NB4 (cell line): Measurements from ENCODE around the gene PDLIM5.

Experiments
- DNase-seq: peaks from one replicate; pipeline ENCODE4 v3.0.0; 2010; ENCODE audit warnings: low read depth
- H3K4me3 ChIP-seq: one replicate; pipeline ENCODE4 v1.5.1; 2011; ENCODE audit warnings: mild to moderate bottlenecking, low read depth, low read length, moderate library complexity
- MYC ChIP-seq: IDR thresholded peaks from 2 replicates; pipeline ENCODE4 v1.6.1; 2011; ENCODE audit warnings: low read depth, low read length
- POLR2A ChIP-seq: IDR thresholded peaks from 2 replicates; pipeline ENCODE4 v1.6.1; 2011; ENCODE audit warnings: mild to moderate bottlenecking; ENCODE audit not compliant: insufficient read length; ENCODE audit errors: extremely low read depth
- TF ChIP-seq, protein P1 (sequence below): IDR thresholded peaks from one replicate; pipeline ENCODE4 v1.5.1; 2012; ENCODE audit warnings: low read depth, low read length
- TF ChIP-seq, protein P2 (sequence below): IDR thresholded peaks from 2 replicates; pipeline ENCODE4 v1.6.1; 2011; ENCODE audit warnings: low read depth, low read length

PDLIM5 gene

DNA sequence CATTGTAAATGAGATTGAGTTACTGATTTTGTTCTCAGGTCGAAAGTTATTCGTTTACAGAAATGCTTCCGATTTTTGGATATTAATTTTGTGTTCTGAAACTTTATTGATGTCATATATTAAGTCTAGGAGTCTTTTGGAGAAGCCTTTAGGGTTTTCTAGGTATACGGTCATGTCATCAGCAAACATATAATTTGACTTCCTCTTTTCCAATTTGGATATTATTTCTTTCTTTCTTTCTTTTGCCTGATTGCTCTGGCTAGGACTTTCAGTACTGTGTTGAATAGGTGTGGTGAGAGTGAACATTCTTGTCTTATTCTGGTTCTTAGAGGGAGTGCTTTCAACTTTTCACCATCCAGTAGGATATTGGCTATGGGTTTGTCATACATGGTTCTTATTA lies 35.4 kb upstream of the PDLIM5 start:
- TF ChIP-seq, protein P1, sequence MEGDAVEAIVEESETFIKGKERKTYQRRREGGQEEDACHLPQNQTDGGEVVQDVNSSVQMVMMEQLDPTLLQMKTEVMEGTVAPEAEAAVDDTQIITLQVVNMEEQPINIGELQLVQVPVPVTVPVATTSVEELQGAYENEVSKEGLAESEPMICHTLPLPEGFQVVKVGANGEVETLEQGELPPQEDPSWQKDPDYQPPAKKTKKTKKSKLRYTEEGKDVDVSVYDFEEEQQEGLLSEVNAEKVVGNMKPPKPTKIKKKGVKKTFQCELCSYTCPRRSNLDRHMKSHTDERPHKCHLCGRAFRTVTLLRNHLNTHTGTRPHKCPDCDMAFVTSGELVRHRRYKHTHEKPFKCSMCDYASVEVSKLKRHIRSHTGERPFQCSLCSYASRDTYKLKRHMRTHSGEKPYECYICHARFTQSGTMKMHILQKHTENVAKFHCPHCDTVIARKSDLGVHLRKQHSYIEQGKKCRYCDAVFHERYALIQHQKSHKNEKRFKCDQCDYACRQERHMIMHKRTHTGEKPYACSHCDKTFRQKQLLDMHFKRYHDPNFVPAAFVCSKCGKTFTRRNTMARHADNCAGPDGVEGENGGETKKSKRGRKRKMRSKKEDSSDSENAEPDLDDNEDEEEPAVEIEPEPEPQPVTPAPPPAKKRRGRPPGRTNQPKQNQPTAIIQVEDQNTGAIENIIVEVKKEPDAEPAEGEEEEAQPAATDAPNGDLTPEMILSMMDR: no peak
- no peak for TF ChIP-seq MYC
- no peak for TF ChIP-seq POLR2A
- TF ChIP-seq, protein P2, sequence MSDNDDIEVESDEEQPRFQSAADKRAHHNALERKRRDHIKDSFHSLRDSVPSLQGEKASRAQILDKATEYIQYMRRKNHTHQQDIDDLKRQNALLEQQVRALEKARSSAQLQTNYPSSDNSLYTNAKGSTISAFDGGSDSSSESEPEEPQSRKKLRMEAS: no peak
- H3K4me3 ChIP-seq: no peak overlapping the region
- DNase-seq: no peak

DNA sequence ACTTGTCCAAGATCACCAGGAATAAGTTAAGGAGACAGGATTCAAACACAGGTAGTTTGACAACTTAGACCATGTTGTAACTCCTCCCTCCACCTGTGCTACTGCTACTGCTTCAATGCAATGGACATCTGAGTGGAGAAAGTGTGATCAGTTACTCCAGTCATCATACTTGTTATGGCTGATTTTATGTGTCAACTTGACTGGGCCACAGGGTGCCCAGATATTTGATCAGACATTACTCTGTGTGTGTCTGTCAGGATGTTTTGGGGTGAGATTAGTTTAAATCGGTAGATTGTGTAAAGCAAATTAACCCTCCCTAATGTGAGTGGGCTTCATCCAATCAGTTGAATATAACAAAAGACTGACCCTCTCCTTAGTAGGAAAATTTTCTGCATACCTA lies 34.8 kb upstream of the PDLIM5 start:
- TF ChIP-seq, protein P1: no peak
- TF ChIP-seq, protein P2: no peak
- no peak overlapping the region for H3K4me3 ChIP-seq
- DNase-seq: no peak

DNA sequence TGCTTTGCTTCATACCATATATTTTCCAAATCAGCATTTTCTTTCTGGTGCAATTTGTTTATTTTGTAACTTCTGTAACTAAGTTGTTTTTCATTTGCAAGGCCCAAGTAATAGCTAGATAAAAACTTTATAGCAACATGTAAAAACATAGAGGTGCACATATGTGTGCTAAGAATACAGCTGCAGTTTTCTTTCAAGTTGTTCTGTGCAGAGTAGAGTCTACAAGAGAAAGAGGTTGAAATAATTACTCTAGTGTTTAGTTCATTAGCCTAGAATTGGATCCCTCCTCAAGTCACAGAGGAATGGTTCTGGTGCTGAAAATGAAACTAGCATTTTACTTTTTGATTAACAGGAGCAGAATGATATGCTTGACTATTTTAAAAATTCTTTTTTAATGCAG lies 32.2 kb upstream of the PDLIM5 start:
- H3K4me3 ChIP-seq: no peak overlapping the region
- TF ChIP-seq, protein P2: no peak
- DNase-seq: no peak

DNA sequence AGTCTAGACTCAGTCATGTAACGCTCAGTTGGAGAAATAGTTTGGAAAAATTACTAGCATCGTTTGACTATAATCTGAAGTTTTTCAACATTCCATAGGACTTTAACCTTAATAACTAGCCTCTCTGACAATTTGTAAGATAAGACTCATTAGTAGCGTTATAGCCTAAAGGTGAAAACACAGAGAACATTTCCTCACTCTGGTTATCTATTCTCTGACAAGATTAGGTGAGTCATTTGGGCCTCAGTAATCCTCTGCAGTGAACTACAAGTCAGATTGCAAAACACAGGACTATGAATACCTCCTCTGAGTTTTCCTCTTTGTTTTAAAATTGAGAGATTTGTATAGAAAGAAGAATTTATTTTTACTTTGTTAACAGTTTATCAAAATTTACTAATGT lies 31.8 kb upstream of the PDLIM5 start:
- TF ChIP-seq MYC: no peak
- TF ChIP-seq, protein P1: no peak
- TF ChIP-seq POLR2A: no peak
- TF ChIP-seq, protein P2: no peak
- no peak overlapping the region for H3K4me3 ChIP-seq
- DNase-seq: no peak

DNA sequence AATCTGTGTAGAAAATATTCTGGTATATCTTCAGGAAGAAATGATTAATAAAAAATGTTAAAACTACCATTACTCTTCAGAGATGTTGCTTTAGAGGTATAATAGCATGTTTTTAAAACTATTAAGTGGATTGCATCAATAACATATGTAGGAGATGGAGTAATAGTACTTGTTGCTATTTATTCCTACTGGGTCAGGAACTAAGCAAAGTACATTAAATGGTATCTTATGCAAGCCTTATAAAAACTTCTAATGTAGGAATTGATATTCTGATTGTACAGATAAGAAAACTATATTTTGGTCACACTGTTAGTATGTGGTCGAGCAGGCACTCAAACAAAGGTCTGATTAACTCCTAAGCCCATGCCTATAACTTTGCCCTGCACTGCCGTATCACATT lies 31.4 kb upstream of the PDLIM5 start:
- no peak for DNase-seq
- TF ChIP-seq, protein P1: no peak
- TF ChIP-seq MYC (no peak), POLR2A (no peak)
- TF ChIP-seq, protein P2: no peak
- H3K4me3 ChIP-seq: no peak overlapping the region

DNA sequence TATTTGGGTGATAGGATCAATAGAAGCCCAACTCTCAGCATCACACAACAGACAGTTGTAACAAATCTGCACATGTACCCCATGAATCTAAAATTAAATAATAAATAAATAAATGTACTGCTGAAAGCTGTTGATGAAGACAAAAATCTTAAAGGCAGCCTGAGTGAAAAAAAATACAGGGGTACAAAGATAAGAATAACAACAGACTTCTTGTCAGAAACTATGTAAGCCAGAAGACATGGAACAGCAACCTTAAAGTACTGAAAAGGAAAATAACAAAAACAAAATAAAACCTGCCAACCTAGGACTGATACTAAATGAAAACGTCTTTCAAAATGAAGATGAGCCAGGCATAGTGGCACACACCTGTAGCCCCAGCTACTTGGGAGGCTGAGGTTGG lies 25.0 kb upstream of the PDLIM5 start:
- no peak overlapping the region for H3K4me3 ChIP-seq
- no peak for DNase-seq
- TF ChIP-seq, protein P1: no peak
- TF ChIP-seq POLR2A: no peak
- TF ChIP-seq, protein P2: no peak
- no peak for TF ChIP-seq MYC
